Effector memory CD4-positive, alpha-beta T cell (primary cell): ENCODE results near the gene PIK3C2G.

Source experiments
- DNase-seq, 3 donors: peaks; one replicate each; pipeline ENCODE4 v3.0.0-alpha.2; 2020
- H3K27ac ChIP-seq: 2 replicates; pipeline ENCODE4 v1.7.0; 2013; ENCODE audit warnings: mild to moderate bottlenecking, low read length, moderate library complexity; ENCODE audit not compliant: insufficient read depth, poor library complexity, severe bottlenecking
- H3K27me3 ChIP-seq: replicated peaks from 2 replicates; pipeline ENCODE4 v1.7.0; 2013; ENCODE audit warnings: mild to moderate bottlenecking, low read length; ENCODE audit not compliant: insufficient read depth, control insufficient read depth, poor library complexity, severe bottlenecking
- H3K36me3 ChIP-seq: 2 replicates; pipeline ENCODE4 v1.7.0; 2013; ENCODE audit warnings: mild to moderate bottlenecking, low read length, moderate library complexity; ENCODE audit not compliant: control insufficient read depth, insufficient read depth
- H3K4me1 ChIP-seq: 2 replicates; pipeline ENCODE4 v1.7.0; 2013; ENCODE audit warnings: low read length, mild to moderate bottlenecking; ENCODE audit not compliant: control insufficient read depth, insufficient read depth, poor library complexity, severe bottlenecking
- H3K4me3 ChIP-seq: 2 replicates; pipeline ENCODE4 v1.7.0; 2013; ENCODE audit warnings: low read length, low read depth, mild to moderate bottlenecking; ENCODE audit not compliant: insufficient read depth, poor library complexity, severe bottlenecking
- H3K9me3 ChIP-seq: 2 replicates; pipeline ENCODE4 v1.7.0; 2013; ENCODE audit warnings: mild to moderate bottlenecking, low read length, moderate library complexity; ENCODE audit not compliant: control insufficient read depth

Gene PIK3C2G

GRCh38 chr12:18439541-18439940 is 178.2 kb downstream of the PIK3C2G start:
- no peaks in the 10 kb centered on the region for H3K36me3 ChIP-seq
- no peaks in the 10 kb centered on the region for H3K9me3 ChIP-seq
- no peaks in the 10 kb centered on the region for H3K4me1 ChIP-seq
- H3K27me3 ChIP-seq: no peaks in the 10 kb centered on the region
- no peak overlapping the region for H3K27ac ChIP-seq
- no peak for DNase-seq
- no peak overlapping the region for H3K4me3 ChIP-seq

DNA sequence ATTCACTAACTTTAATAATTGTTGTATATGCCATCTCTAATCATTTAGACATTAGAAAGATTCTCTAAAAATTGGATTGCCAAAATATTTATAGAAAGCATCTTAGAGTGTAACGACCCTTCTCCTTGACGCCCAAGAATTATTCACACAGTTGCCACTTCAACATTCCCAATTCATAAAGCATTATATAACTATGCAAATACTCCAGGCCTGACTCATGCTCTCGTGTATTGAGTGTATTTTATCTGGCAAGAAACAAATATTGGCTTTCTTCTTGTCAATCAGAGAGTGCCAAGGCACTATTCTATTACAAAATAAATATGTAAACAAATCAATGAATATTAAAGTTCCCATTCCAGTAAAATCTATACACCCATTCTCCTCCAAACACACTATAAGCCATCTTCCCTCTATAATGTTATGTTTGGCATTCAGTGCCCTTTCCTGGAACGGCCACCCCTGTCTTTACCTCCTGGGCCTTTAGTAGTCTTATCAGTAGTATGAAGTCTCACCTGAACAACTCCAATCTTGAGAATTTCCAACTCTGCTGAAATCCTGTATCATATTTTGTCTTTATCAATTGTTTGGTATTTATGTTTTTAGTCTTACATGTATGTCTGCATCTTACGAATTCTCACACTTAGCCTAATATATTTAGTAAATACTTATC is 182.6 kb downstream of the PIK3C2G start:
- DNase-seq: no peak
- no peak overlapping the region for H3K27ac ChIP-seq
- H3K9me3 ChIP-seq: no peaks in the 10 kb centered on the region
- H3K36me3 ChIP-seq: no peaks in the 10 kb centered on the region
- H3K27me3 ChIP-seq: no peaks in the 10 kb centered on the region
- H3K4me1 ChIP-seq: no peaks in the 10 kb centered on the region
- no peak overlapping the region for H3K4me3 ChIP-seq

DNA sequence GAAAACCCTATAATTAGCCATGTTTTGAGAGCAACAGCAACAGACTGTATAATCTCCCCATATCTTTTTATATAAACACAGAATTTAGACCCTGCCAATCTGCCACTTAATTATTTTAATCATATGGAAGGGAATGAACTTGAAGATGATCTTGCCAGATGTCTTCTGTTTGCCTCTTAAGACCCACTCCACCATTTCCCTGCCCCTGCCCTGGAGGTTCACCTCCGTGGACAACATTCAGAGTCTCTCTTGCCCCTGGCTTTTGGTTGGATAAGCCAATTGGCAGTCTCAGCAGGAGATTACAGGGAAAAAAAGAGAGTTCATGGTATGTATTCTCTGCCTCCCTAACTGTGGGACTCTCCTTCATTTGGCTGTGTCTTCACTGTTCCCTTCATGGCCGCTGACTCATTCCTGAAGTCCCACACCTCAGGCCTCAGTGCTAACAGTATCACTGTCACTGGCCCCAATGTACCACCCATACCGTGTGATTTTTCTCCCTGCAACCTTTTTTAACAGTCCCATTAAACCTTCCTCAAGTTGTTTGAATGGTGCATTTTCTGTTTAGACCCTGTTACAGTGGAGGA is 184.8 kb downstream of the PIK3C2G start:
- H3K4me3 ChIP-seq: no peak overlapping the region
- H3K36me3 ChIP-seq: no peaks in the 10 kb centered on the region
- H3K9me3 ChIP-seq: no peaks in the 10 kb centered on the region
- H3K27ac ChIP-seq: no peak overlapping the region
- H3K27me3 ChIP-seq: no peaks in the 10 kb centered on the region
- no peak for DNase-seq
- no peaks in the 10 kb centered on the region for H3K4me1 ChIP-seq

DNA sequence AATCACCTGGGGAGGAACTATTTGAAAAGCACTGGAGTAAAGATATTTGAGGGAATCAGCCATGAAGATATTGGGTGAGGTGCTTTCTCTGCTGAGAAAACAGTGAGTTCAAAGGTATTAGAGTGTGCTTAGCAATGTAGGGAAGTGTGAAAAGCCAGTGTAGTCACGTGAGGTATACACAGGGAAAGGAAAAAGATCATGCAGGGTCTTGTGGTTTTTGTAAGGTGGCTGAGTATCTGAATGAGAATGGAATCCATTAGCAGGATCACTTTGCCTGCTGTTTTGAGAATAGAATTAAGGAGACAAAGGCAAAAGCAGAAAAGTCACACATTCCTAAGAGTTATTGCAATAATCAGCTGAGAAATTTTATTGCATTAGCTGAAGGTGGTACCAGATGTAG is 193.0 kb downstream of the PIK3C2G start:
- no peaks in the 10 kb centered on the region for H3K9me3 ChIP-seq
- no peaks in the 10 kb centered on the region for H3K4me1 ChIP-seq
- H3K4me3 ChIP-seq: no peak overlapping the region
- DNase-seq: no peak
- no peaks in the 10 kb centered on the region for H3K36me3 ChIP-seq
- H3K27me3 ChIP-seq: no peaks in the 10 kb centered on the region
- H3K27ac ChIP-seq: no peak overlapping the region

DNA sequence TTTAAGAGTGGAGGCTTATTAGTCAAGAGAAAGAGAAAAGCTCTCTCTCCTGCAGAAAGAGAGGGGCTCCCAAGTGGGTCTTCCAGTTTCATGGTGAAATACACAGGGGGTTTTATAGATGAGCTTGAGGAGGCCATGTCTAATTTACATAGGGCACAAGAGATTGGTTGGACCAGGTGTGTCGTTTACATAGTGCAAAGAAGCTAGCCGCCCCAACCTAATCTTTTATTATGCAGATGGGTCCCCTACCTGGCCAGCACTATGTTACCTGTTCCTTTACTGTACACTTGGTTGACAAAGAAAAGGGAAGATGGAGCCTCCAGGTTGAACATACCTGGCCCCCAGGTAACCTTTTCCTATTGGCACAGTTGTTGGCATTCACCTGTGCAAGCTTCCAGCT is 195.0 kb downstream of the PIK3C2G start:
- no peak overlapping the region for H3K4me3 ChIP-seq
- no peak overlapping the region for H3K27ac ChIP-seq
- H3K4me1 ChIP-seq: no peaks in the 10 kb centered on the region
- no peak for DNase-seq
- H3K36me3 ChIP-seq: no peaks in the 10 kb centered on the region
- H3K27me3 ChIP-seq: no peaks in the 10 kb centered on the region
- H3K9me3 ChIP-seq: no peaks in the 10 kb centered on the region

DNA sequence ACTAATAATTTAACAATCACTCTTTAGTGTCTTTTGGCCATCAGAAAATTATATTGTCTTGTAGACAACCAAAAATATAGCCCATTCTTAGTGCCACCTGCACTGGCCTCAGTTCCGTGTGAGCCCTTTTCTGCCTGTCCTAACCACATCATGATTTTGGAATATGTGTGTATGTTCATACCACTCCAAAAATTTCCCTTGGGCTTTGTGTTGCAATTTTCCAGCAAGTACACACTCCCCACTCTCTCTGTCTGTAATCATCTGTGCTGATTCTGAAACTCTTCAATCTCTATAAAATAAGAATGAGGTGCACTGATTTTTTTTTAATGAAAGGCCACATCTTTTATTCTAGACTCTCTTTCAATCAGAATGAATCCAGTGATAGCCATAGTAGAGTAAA is 196.0 kb downstream of the PIK3C2G start:
- no peak for DNase-seq
- no peaks in the 10 kb centered on the region for H3K9me3 ChIP-seq
- no peaks in the 10 kb centered on the region for H3K4me1 ChIP-seq
- H3K27ac ChIP-seq: no peak overlapping the region
- H3K27me3 ChIP-seq: no peaks in the 10 kb centered on the region
- H3K36me3 ChIP-seq: no peaks in the 10 kb centered on the region
- no peak overlapping the region for H3K4me3 ChIP-seq

GRCh38 chr12:18461758-18462157 is 200.4 kb downstream of the PIK3C2G start:
- H3K27me3 ChIP-seq: no peaks in the 10 kb centered on the region
- H3K4me3 ChIP-seq: no peak overlapping the region
- no peaks in the 10 kb centered on the region for H3K36me3 ChIP-seq
- DNase-seq: no peak
- no peak overlapping the region for H3K27ac ChIP-seq
- H3K9me3 ChIP-seq: no peaks in the 10 kb centered on the region
- no peaks in the 10 kb centered on the region for H3K4me1 ChIP-seq

DNA sequence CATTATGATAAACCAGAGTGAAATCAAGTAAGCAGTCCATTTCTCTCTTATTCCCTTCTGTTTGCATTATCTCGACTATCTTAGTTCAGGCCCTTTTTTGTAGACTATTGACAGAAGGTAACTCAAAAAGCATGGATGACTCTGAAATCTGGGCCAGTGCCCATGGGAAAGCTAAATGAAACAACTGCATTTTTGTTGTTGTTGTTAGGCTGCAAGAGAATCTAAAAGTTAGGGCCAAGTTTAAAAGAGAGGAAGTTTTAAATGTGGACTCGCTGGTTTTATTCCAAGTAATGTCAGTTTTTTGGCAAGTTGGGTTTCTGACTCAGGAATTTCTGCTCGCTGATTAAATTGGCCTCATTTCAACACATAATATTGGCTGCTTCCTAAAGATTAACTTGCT is 201.1 kb downstream of the PIK3C2G start:
- Histone ChIP-seq H3K27me3 (no peaks in the 10 kb centered on the region), H3K9me3 (no peaks in the 10 kb centered on the region), H3K4me1 (no peaks in the 10 kb centered on the region), H3K4me3 (no peak overlapping the region), H3K36me3 (no peaks in the 10 kb centered on the region), H3K27ac (no peak overlapping the region)
- DNase-seq: no peak

- Histone ChIP-seq H3K27ac (no peak overlapping the region), H3K4me1 (no peaks in the 10 kb centered on the region)
- DNase-seq: no peak
Observed at GRCh38 chr12:18467620-18468245, 206.4 kb downstream of the PIK3C2G start.

DNA sequence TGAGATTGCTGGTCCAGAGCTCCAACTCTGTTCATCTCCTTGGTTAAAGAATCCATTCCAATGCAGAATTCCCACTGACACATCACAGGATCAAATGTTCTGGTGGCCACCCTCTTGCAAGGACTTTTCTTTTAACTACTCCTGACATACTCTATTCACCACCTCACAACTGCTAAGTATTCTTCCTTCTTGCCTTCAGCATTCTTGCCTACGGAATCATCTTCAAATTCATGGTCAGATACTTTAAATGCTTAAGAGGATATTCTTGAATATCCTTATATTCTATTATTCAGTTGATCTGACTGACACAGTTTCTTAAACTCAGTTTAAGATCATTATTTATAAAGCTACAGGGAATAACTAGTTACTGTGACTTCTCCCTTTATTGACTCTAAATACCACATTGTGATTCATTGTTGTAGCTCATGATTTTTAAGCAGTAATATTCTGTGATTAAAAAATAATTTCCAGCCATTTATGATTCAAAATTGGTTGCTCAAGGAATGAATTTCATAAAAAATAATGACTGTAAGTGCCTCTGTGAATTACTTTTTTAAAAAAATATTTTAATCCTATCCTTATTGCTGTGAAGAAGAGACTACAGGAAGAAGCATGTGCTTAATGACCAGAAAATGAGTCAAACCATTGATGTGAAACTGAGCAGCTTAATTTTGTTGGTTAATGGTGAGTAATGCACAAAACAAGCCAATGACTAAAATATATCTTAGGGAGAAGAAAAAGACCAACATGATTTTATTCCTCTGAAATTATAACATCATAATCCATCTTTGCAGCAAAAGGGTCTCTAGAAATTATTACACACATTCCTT is 207.1 kb downstream of the PIK3C2G start:
- DNase-seq: no peak
- Histone ChIP-seq H3K27ac (no peak overlapping the region), H3K4me3 (no peak overlapping the region), H3K36me3 (no peaks in the 10 kb centered on the region), H3K27me3 (no peaks in the 10 kb centered on the region), H3K4me1 (no peaks in the 10 kb centered on the region), H3K9me3 (no peaks in the 10 kb centered on the region)

More at GRCh38 chr12:18467620-18468245, 206.4 kb downstream of the PIK3C2G start:
- no peaks in the 10 kb centered on the region for H3K36me3 ChIP-seq
- H3K27me3 ChIP-seq: no peaks in the 10 kb centered on the region
- no peak overlapping the region for H3K4me3 ChIP-seq
- H3K9me3 ChIP-seq: no peaks in the 10 kb centered on the region
